GM23338 (cell line): ENCODE results near the gene TNFSF10. TPM values are rescaled to one million over a fixed set of nuclear protein-coding genes. Genes with fewer than 3 reads are reported as not detected.

Experiments
- ATAC-seq: fragments of 200-7000 bp; cut with Tn5 transposase; 3 replicates; pipeline ENCODE4 v1.9.1; 2020
- DNase-seq: peaks from one replicate; pipeline ENCODE4 v3.0.0-alpha.2; 2015; ENCODE audit warnings: low spot score
- H2AFZ ChIP-seq: fragments of 200-600 bp; sonication (generic); 2 replicates; pipeline ENCODE4 v1.8.0; 2016; ENCODE audit warnings: antibody characterized with exemption, mild to moderate bottlenecking, moderate library complexity
- H3F3A ChIP-seq: fragments of 200-600 bp; sonication (generic); replicated peaks from 2 replicates; pipeline ENCODE4 v1.8.0; 2017; ENCODE audit warnings: antibody characterized with exemption, mixed run types, low read depth
- H3K27ac ChIP-seq: fragments of 200-600 bp; sonication (generic); 2 replicates; pipeline ENCODE4 v1.6.1; 2016; ENCODE audit warnings: low read depth
- H3K27me3 ChIP-seq: fragments of 200-600 bp; sonication (generic); 2 replicates; pipeline ENCODE4 v1.8.0; 2016; ENCODE audit warnings: mild to moderate bottlenecking, mixed run types, moderate library complexity; ENCODE audit not compliant: insufficient read depth
- H3K36me3 ChIP-seq: fragments of 200-600 bp; sonication (generic); 2 replicates; pipeline ENCODE4 v1.8.0; 2016; ENCODE audit warnings: mild to moderate bottlenecking; ENCODE audit not compliant: insufficient read depth
- H3K4me1 ChIP-seq: fragments of 200-600 bp; sonication (generic); 2 replicates; pipeline ENCODE4 v1.8.0; 2016; ENCODE audit warnings: mild to moderate bottlenecking, moderate library complexity; ENCODE audit not compliant: insufficient read depth
- H3K4me2 ChIP-seq: fragments of 200-600 bp; sonication (generic); 2 replicates; pipeline ENCODE4 v1.7.1; 2017; ENCODE audit warnings: mixed run types
- H3K4me3 ChIP-seq: fragments of 200-600 bp; sonication (generic); 2 replicates; pipeline ENCODE4 v1.6.1; 2016; ENCODE audit warnings: mixed run types
- H3K79me2 ChIP-seq: fragments of 200-600 bp; sonication (generic); replicated peaks from 2 replicates; pipeline ENCODE4 v1.8.0; 2017; ENCODE audit warnings: mild to moderate bottlenecking; ENCODE audit not compliant: insufficient read depth
- H3K9me2 ChIP-seq: fragments of 200-600 bp; sonication (generic); 2 replicates; pipeline ENCODE4 v1.8.0; 2017; ENCODE audit not compliant: insufficient read depth
- H4K20me1 ChIP-seq: fragments of 200-600 bp; sonication (generic); replicated peaks from 2 replicates; pipeline ENCODE4 v1.8.0; 2017; ENCODE audit warnings: mild to moderate bottlenecking; ENCODE audit not compliant: insufficient read depth
- H3K27ac Mint-ChIP-seq: 2 replicates; pipeline ENCODE4 v1.8.0; 2020; ENCODE audit warnings: inconsistent platforms, mild to moderate bottlenecking, moderate library complexity, mixed read lengths
- H3K27me3 Mint-ChIP-seq: 3 replicates; pipeline ENCODE4 v1.8.0; 2022; ENCODE audit warnings: low read depth, mild to moderate bottlenecking, moderate library complexity, mixed read lengths, inconsistent platforms; ENCODE audit not compliant: insufficient read depth, poor library complexity
- H3K36me3 Mint-ChIP-seq: 3 replicates; pipeline ENCODE4 v1.8.0; 2021; ENCODE audit warnings: low read depth, mild to moderate bottlenecking, inconsistent platforms, moderate library complexity, mixed read lengths
- H3K4me1 Mint-ChIP-seq: 3 replicates; pipeline ENCODE4 v1.8.0; 2020; ENCODE audit warnings: mild to moderate bottlenecking, inconsistent platforms, mixed read lengths
- H3K4me3 Mint-ChIP-seq: 3 replicates; pipeline ENCODE4 v1.8.0; 2021; ENCODE audit warnings: moderate library complexity, mild to moderate bottlenecking, inconsistent platforms, mixed read lengths
- H3K9me3 Mint-ChIP-seq: 3 replicates; pipeline ENCODE4 v1.8.0; 2020; ENCODE audit warnings: moderate library complexity, mild to moderate bottlenecking, inconsistent platforms, mixed read lengths
- CREB1 ChIP-seq: fragments of 250-450 bp; sonication (Bioruptor Pico); IDR thresholded peaks from 2 replicates; pipeline ENCODE4 v1.5.0; 2020; ENCODE audit warnings: low read depth, mild to moderate bottlenecking, moderate library complexity
- ETS1 ChIP-seq: IDR thresholded peaks from 2 replicates; pipeline ENCODE4 v1.6.1; 2016; ENCODE audit warnings: antibody characterized with exemption
- EZH2 ChIP-seq: fragments of 200-600 bp; sonication (generic); IDR thresholded peaks from one replicate; pipeline ENCODE4 v1.8.0; 2017; ENCODE audit warnings: antibody characterized with exemption, mild to moderate bottlenecking, low read depth; ENCODE audit not compliant: unreplicated experiment
- EZH2phosphoT487 ChIP-seq: fragments of 200-600 bp; sonication (generic); IDR thresholded peaks from one replicate; pipeline ENCODE4 v1.8.1; 2018; ENCODE audit warnings: antibody characterized with exemption; ENCODE audit not compliant: unreplicated experiment
- NANOG ChIP-seq: IDR thresholded peaks from 2 replicates; pipeline ENCODE4 v1.6.1; 2016; ENCODE audit warnings: antibody characterized with exemption, borderline replicate concordance
- REST ChIP-seq: IDR thresholded peaks from one replicate; pipeline ENCODE4 v1.6.1; 2018; ENCODE audit warnings: antibody characterized with exemption; ENCODE audit not compliant: unreplicated experiment
- ZNF331 ChIP-seq: fragments of 250-450 bp; sonication (Bioruptor Pico); IDR thresholded peaks from 2 replicates; pipeline ENCODE4 v1.5.0; 2020; ENCODE audit warnings: low read depth, mild to moderate bottlenecking, moderate library complexity
- ZNF462 ChIP-seq: fragments of 250-450 bp; sonication (Bioruptor Pico); IDR thresholded peaks from 2 replicates; pipeline ENCODE4 v1.5.0; 2020; ENCODE audit warnings: mild to moderate bottlenecking, moderate library complexity
- polyA plus RNA-seq: library from polyadenylated mRNA; unstranded; fragments of >200 nt; fragmentation: Nextera tagmentation; extraction: Ambion mirVana; gene quantifications from 2 replicates; pipeline ENCODE4 v1.2.1, GENCODE V29; 2016
- total RNA-seq: library from RNA; depleted of rRNA; stranded (reverse); fragments of >200 nt; shearing (Covaris generic); gene quantifications from 2 replicates; pipeline ENCODE4 v1.2.3, GENCODE V29; 2014
- TF ChIP-seq, protein P1 (sequence below), 2 experiments: fragments of 200-600 bp in 1 of 2; sonication (generic) in 1 of 2; conservative IDR thresholded peaks; 2 replicates each; pipeline versions ENCODE4 v1.5.1 to v1.6.1; 2016 to 2017; ENCODE audit warnings: antibody characterized with exemption in 2 of 2, low read depth in 2 of 2, mild to moderate bottlenecking in 2 of 2, moderate library complexity in 1 of 2

TNFSF10 gene
- total and polyA plus RNA-seq, 2 experiments from 2014 or later: 0.27 TPM; not detected in 1

DNA sequence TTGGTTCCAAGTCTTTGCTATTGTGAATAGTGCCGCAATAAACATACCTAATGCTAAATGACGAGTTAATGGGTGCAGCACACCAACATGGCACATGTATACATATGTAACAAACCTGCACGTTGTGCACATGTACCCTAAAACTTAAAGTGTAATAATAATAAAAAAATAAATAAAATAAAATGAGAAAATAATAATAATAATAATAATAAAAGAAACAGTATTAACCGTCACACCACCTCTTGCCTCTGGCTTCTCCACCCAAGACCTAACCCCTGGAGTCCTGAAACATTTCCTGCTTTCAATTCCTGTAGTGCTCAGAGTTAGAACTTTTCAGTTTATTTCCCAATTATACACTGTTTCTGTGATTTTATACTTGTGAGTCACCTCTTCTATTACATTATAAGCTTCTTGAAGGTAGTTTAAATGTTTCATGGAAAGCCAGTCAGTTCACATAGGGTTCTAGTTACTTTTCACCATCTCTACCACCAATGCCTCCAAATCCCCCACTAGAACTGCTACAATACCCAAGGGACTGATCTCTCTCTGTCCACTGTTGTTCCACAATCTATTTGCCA, 56.6 kb downstream of the TNFSF10 start:
- ATAC-seq (no peak), DNase-seq (no peak)
- H3K36me3 Mint-ChIP-seq: no peaks in the 10 kb centered on the region
- Histone ChIP-seq H3F3A (no peaks in the 10 kb centered on the region), H3K27me3 (no peaks in the 10 kb centered on the region), H2AFZ (no peak overlapping the region; the same call in 1 of the 2 replicates), H3K9me2 (no peaks in the 10 kb centered on the region), H3K4me3 (no peak overlapping the region), H3K27ac (no peak overlapping the region), H4K20me1 (no peaks in the 10 kb centered on the region), H3K36me3 (no peaks in the 10 kb centered on the region), H3K4me2 (no peak overlapping the region), H3K79me2 (no peaks in the 10 kb centered on the region), H3K4me1 (no peaks in the 10 kb centered on the region)
- H3K9me3 Mint-ChIP-seq: peaks cover 6% of the 10 kb centered on the region
- no peak overlapping the region for H3K4me3 Mint-ChIP-seq
- H3K4me1 Mint-ChIP-seq: no peaks in the 10 kb centered on the region
- H3K27me3 Mint-ChIP-seq: no peaks in the 10 kb centered on the region
- TF ChIP-seq EZH2 (no peak), NANOG (no peak), ZNF331 (CRISPR knock-in tag) (no peak), ZNF462 (CRISPR knock-in tag) (no peak), CREB1 (CRISPR knock-in tag) (no peak), EZH2phosphoT487 (no peak), ETS1 (no peak), REST (no peak)
- TF ChIP-seq, protein P1, sequence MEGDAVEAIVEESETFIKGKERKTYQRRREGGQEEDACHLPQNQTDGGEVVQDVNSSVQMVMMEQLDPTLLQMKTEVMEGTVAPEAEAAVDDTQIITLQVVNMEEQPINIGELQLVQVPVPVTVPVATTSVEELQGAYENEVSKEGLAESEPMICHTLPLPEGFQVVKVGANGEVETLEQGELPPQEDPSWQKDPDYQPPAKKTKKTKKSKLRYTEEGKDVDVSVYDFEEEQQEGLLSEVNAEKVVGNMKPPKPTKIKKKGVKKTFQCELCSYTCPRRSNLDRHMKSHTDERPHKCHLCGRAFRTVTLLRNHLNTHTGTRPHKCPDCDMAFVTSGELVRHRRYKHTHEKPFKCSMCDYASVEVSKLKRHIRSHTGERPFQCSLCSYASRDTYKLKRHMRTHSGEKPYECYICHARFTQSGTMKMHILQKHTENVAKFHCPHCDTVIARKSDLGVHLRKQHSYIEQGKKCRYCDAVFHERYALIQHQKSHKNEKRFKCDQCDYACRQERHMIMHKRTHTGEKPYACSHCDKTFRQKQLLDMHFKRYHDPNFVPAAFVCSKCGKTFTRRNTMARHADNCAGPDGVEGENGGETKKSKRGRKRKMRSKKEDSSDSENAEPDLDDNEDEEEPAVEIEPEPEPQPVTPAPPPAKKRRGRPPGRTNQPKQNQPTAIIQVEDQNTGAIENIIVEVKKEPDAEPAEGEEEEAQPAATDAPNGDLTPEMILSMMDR (conservative IDR thresholded peaks at IDR 0.05; ENCODE audit: low read depth in 2 of 2): no peak
- no peak overlapping the region for H3K27ac Mint-ChIP-seq
